OCI-LY1 (cell line): Measurements from ENCODE around the gene POFUT1.

Experiments
- H2AFZ ChIP-seq: fragments of 200-600 bp; sonication (generic), shearing (Covaris generic); 2 replicates; pipeline ENCODE4 v1.6.0; 2014; ENCODE audit warnings: antibody characterized with exemption, mild to moderate bottlenecking, low read length
- H3F3A ChIP-seq: fragments of 200-600 bp; sonication (generic), shearing (Covaris generic); 2 replicates; pipeline ENCODE4 v1.6.0; 2014; ENCODE audit warnings: mild to moderate bottlenecking, antibody characterized with exemption, low read length, moderate library complexity; ENCODE audit not compliant: insufficient read depth
- H3K27ac ChIP-seq: fragments of 200-600 bp; sonication (generic); 2 replicates; pipeline ENCODE4 v1.5.1; 2014; ENCODE audit warnings: low read length, mixed run types, mild to moderate bottlenecking, low read depth; ENCODE audit not compliant: poor library complexity, severe bottlenecking
- H3K27me3 ChIP-seq: fragments of 200-600 bp; sonication (generic); 2 replicates; pipeline ENCODE4 v1.6.0; 2014; ENCODE audit warnings: antibody characterized with exemption, mild to moderate bottlenecking, low read length, moderate library complexity; ENCODE audit not compliant: insufficient read depth
- H3K36me3 ChIP-seq: fragments of 200-600 bp; sonication (generic); 2 replicates; pipeline ENCODE4 v1.6.1; 2014; ENCODE audit warnings: mild to moderate bottlenecking, antibody characterized with exemption, low read length, moderate library complexity, mixed read lengths; ENCODE audit not compliant: insufficient read depth
- H3K4me1 ChIP-seq: fragments of 200-600 bp; sonication (generic); 2 replicates; pipeline ENCODE4 v1.5.1; 2014; ENCODE audit warnings: mild to moderate bottlenecking, low read length, moderate library complexity; ENCODE audit not compliant: insufficient read depth, severe bottlenecking
- H3K4me2 ChIP-seq: fragments of 200-600 bp; sonication (generic), shearing (Covaris generic); 2 replicates; pipeline ENCODE4 v1.6.1; 2014; ENCODE audit warnings: low read length
- H3K4me3 ChIP-seq: fragments of 200-600 bp; sonication (generic); 2 replicates; pipeline ENCODE4 v1.5.1; 2014; ENCODE audit warnings: low read length, low read depth, mild to moderate bottlenecking, mixed read lengths; ENCODE audit not compliant: poor library complexity, severe bottlenecking
- H3K79me2 ChIP-seq: fragments of 200-600 bp; shearing (Covaris generic); 2 replicates; pipeline ENCODE4 v1.6.1; 2016; ENCODE audit warnings: mixed run types, low read length, mixed read lengths; ENCODE audit not compliant: insufficient read depth
- H3K9ac ChIP-seq: fragments of 200-600 bp; sonication (generic), shearing (Covaris generic); 2 replicates; pipeline ENCODE4 v1.6.1; 2014; ENCODE audit warnings: mild to moderate bottlenecking, low read length, mixed read lengths
- H3K9me2 ChIP-seq: fragments of 200-600 bp; sonication (generic), shearing (Covaris generic); 2 replicates; pipeline ENCODE4 v1.6.1; 2014; ENCODE audit warnings: low read depth, mild to moderate bottlenecking, low read length, mixed read lengths
- H3K9me3 ChIP-seq: fragments of 200-600 bp; shearing (Covaris generic); 2 replicates; pipeline ENCODE4 v1.6.1; 2014; ENCODE audit warnings: low read length, mixed read lengths
- H4K20me1 ChIP-seq: fragments of 200-600 bp; sonication (generic), shearing (Covaris generic); 2 replicates; pipeline ENCODE4 v1.6.0; 2016; ENCODE audit warnings: mild to moderate bottlenecking, low read length; ENCODE audit not compliant: insufficient read depth
- EZH2 ChIP-seq: fragments of 200-600 bp; sonication (generic), shearing (Covaris generic); IDR thresholded peaks from 2 replicates; pipeline ENCODE4 v1.8.0; 2017; ENCODE audit warnings: borderline replicate concordance, mixed run types, mild to moderate bottlenecking, antibody characterized with exemption, low read length, moderate library complexity, mixed read lengths
- TF ChIP-seq, protein P1 (sequence below): fragments of 200-600 bp; sonication (generic), shearing (Covaris generic); IDR thresholded peaks from 2 replicates; pipeline ENCODE4 v1.5.1; 2017; ENCODE audit warnings: mild to moderate bottlenecking, antibody characterized with exemption, low read length, moderate library complexity, mixed read lengths

Gene POFUT1

DNA sequence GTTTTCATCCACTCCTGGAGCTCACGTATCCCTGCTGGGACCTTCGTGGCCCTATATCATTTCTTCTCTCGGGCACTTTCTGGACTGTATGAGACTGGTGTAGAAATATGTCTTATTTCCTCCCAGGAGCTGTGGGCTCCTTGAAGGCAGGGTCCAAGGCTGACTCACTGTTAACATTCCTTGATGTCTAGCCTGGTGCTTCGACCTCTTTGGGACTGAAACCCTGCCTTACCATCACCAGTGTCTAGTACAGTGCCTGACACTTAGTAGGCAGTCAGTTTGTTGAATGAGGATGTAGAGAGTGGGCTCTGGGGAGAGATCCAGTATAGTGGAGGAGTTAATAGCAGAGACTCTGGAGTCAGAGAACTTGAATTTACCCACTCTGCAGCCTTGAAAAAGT is 23.6 kb downstream of the POFUT1 start:
- no peak overlapping the region for H3K4me2 ChIP-seq
- H3K4me1 ChIP-seq: peaks cover 11% of the 10 kb centered on the region
- no peak for TF ChIP-seq EZH2
- TF ChIP-seq, protein P1, sequence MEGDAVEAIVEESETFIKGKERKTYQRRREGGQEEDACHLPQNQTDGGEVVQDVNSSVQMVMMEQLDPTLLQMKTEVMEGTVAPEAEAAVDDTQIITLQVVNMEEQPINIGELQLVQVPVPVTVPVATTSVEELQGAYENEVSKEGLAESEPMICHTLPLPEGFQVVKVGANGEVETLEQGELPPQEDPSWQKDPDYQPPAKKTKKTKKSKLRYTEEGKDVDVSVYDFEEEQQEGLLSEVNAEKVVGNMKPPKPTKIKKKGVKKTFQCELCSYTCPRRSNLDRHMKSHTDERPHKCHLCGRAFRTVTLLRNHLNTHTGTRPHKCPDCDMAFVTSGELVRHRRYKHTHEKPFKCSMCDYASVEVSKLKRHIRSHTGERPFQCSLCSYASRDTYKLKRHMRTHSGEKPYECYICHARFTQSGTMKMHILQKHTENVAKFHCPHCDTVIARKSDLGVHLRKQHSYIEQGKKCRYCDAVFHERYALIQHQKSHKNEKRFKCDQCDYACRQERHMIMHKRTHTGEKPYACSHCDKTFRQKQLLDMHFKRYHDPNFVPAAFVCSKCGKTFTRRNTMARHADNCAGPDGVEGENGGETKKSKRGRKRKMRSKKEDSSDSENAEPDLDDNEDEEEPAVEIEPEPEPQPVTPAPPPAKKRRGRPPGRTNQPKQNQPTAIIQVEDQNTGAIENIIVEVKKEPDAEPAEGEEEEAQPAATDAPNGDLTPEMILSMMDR: no peak
- H3K36me3 ChIP-seq: peaks cover 84% of the 10 kb centered on the region
- no peak overlapping the region for H3K9ac ChIP-seq
- no peaks in the 10 kb centered on the region for H4K20me1 ChIP-seq
- no peak overlapping the region for H3K27ac ChIP-seq
- no peaks in the 10 kb centered on the region for H3K9me3 ChIP-seq
- H3K27me3 ChIP-seq: no peaks in the 10 kb centered on the region
- no peaks in the 10 kb centered on the region for H3F3A ChIP-seq
- H3K79me2 ChIP-seq: no peaks in the 10 kb centered on the region
- no peak overlapping the region for H2AFZ ChIP-seq
- no peaks in the 10 kb centered on the region for H3K9me2 ChIP-seq
- no peak overlapping the region for H3K4me3 ChIP-seq

DNA sequence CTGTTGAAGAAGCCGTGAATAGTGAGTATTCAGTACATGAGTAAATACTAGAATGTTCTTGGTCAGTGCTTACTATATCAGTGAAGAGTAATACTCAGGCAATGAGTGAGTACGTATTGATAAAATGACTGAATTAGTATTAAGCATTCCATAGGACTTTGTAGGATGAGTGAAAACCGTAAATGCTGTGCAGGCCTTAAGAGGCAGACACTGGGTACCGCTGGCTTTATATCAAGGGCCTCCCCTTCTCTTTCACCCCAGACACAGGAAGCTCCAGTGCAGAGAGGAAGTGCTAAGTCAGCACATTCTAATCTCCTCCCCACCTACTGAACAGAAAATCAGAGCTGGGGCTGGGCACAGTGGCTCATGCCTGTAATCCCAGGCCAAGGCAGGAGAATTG is 24.2 kb downstream of the POFUT1 start:
- Histone ChIP-seq H3K9me2 (no peaks in the 10 kb centered on the region), H2AFZ (no peak overlapping the region), H3K9me3 (no peaks in the 10 kb centered on the region), H3K79me2 (no peaks in the 10 kb centered on the region), H3F3A (no peaks in the 10 kb centered on the region), H3K4me1 (peaks cover 11% of the 10 kb centered on the region), H4K20me1 (no peaks in the 10 kb centered on the region), H3K4me3 (no peak overlapping the region), H3K9ac (no peak overlapping the region), H3K27ac (no peak overlapping the region), H3K4me2 (no peak overlapping the region), H3K36me3 (peaks cover 84% of the 10 kb centered on the region), H3K27me3 (no peaks in the 10 kb centered on the region)
- TF ChIP-seq EZH2: no peak

DNA sequence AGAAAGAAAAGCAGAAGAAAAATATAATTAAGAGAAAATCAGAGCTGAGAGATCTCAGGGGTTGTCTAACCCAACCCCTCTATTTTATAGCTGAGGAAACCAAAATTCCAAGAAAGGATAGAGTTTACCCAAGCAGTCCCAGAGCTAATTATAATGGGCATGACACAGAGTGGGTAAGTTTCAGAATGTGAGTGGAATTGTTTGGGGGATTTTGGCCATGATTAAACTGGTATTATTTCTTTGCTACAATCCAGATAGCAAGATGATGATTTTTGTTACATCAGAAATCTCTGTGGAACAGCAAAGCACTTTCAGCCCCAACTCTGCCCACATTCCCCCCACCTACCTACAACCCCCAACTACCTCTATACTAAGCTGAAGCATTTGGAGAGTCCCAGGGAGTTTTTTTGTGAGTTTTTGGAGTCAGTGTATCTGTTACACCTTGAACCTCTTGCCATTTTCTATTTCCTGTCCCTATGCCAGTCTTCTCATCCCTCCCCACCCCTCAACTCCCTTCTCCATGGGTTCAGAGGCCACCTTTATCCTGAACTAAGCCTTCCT is 24.7 kb downstream of the POFUT1 start:
- H3K4me3 ChIP-seq: no peak overlapping the region
- no peak for TF ChIP-seq EZH2
- TF ChIP-seq, protein P1: no peak
- no peak overlapping the region for H3K9ac ChIP-seq
- no peaks in the 10 kb centered on the region for H4K20me1 ChIP-seq
- H3K9me2 ChIP-seq: no peaks in the 10 kb centered on the region
- H3K27ac ChIP-seq: no peak overlapping the region
- no peaks in the 10 kb centered on the region for H3F3A ChIP-seq
- no peak overlapping the region for H2AFZ ChIP-seq
- H3K4me1 ChIP-seq: peaks cover 11% of the 10 kb centered on the region
- no peaks in the 10 kb centered on the region for H3K27me3 ChIP-seq
- H3K79me2 ChIP-seq: no peaks in the 10 kb centered on the region
- no peak overlapping the region for H3K4me2 ChIP-seq
- peaks cover 84% of the 10 kb centered on the region for H3K36me3 ChIP-seq
- H3K9me3 ChIP-seq: no peaks in the 10 kb centered on the region

DNA sequence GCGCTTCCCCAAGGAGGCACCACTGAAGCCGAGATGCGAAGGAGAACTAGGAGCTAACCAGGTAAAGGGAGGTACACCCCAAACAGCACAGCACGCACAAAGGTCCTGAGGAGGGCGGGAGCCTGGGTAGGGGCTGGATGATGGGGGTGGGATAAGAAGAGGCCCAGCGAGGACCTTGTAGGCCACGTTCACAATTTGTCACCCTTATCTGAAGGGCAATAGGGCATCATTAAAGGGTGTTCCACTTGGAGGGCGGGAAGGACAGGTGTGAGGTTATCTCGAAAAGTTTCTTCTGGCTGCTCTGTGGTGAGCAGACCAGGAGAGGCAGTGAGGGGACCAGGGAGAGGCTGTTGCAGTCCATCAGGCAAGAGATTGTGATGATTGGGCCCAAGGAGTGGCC is 25.6 kb downstream of the POFUT1 start:
- Histone ChIP-seq H3K9me3 (no peaks in the 10 kb centered on the region), H3K9me2 (no peaks in the 10 kb centered on the region), H3K36me3 (peaks cover 76% of the 10 kb centered on the region), H3K79me2 (no peaks in the 10 kb centered on the region), H3K27me3 (no peaks in the 10 kb centered on the region), H3K4me3 (no peak overlapping the region), H2AFZ (no peak overlapping the region), H3K9ac (no peak overlapping the region), H3F3A (no peaks in the 10 kb centered on the region), H3K4me2 (no peak overlapping the region), H3K4me1 (peaks cover 11% of the 10 kb centered on the region), H4K20me1 (no peaks in the 10 kb centered on the region), H3K27ac (no peak overlapping the region)
- TF ChIP-seq EZH2: no peak
- TF ChIP-seq, protein P1: no peak
